Kidney (tissue), 14 donors: ENCODE results near the gene CDYL2. TPM values are rescaled to one million over a fixed set of nuclear protein-coding genes. Genes with fewer than 3 reads are reported as not detected.

Source experiments
- DNase-seq, 5 donors: peaks; one replicate each; pipeline ENCODE4 v3.0.0-alpha.2; 2013 to 2020
- FAIRE-seq: peaks from 2 replicates; lab custom pipeline; 2012; peaks lifted over from hg19 to GRCh38; lab: Jason Lieb, UNC
- H3K27ac ChIP-seq, 2 donors: one replicate each; pipeline ENCODE4 v1.7.0; 2013; ENCODE audit warnings: low read depth in 2 of 2, low read length in 2 of 2, inconsistent platforms in 1 of 2
- H3K27me3 ChIP-seq: one replicate; pipeline ENCODE4 v1.7.1; 2013; ENCODE audit warnings: low read length, inconsistent platforms; ENCODE audit not compliant: control insufficient read depth, insufficient read depth
- H3K36me3 ChIP-seq, 3 donors: one replicate each; pipeline versions ENCODE4 v1.7.0 to v1.7.1; 2013; ENCODE audit warnings: low read length in 3 of 3, control low read depth in 1 of 3, inconsistent platforms in 1 of 3; ENCODE audit not compliant: insufficient read depth in 3 of 3, control insufficient read depth in 2 of 3
- H3K4me1 ChIP-seq, 3 donors: one replicate each; pipeline versions ENCODE4 v1.7.0 to v1.7.1; 2013; ENCODE audit warnings: low read length in 3 of 3, inconsistent platforms in 1 of 3, low read depth in 1 of 3; ENCODE audit not compliant: control insufficient read depth in 2 of 3, insufficient read depth in 2 of 3
- H3K4me3 ChIP-seq, 3 donors: one replicate each; pipeline versions ENCODE4 v1.7.0 to v1.8.1; 2013; ENCODE audit warnings: low read length in 3 of 3, control low read depth in 1 of 3, inconsistent platforms in 1 of 3
- H3K9ac ChIP-seq, 3 donors: one replicate each; pipeline versions ENCODE4 v1.7.0 to v1.7.1; 2013; ENCODE audit warnings: low read length in 3 of 3, control low read depth in 1 of 3, inconsistent platforms in 1 of 3
- H3K9me3 ChIP-seq, 3 donors: one replicate each; pipeline versions ENCODE4 v1.7.0 to v1.7.1; 2013; ENCODE audit warnings: low read length in 3 of 3, control low read depth in 1 of 3, inconsistent platforms in 1 of 3; ENCODE audit not compliant: control insufficient read depth in 2 of 3, insufficient read depth in 1 of 3
- CTCF ChIP-seq: IDR thresholded peaks from 3 replicates; pipeline ENCODE4 v1.5.1; 2012; ENCODE audit warnings: mild to moderate bottlenecking, moderate library complexity, borderline replicate concordance; ENCODE audit not compliant: insufficient read depth; ENCODE audit errors: extremely low read depth
- intact Hi-C: fragments of 100-400 bp; cut with DNase I; formaldehyde crosslinking; loops from one replicate; pipeline ENCODE4 v1.11.1; 2022
- polyA plus RNA-seq: library from polyadenylated mRNA; stranded (reverse); fragments of 350-450 nt; fragmentation: Illumina TruSeq; extraction: RNeasy Lipid Tissue Mini Kit (QIAGEN cat#74804); gene quantifications from one replicate; pipeline ENCODE4 v1.2.3, GENCODE V29; 2014; ENCODE audit warnings: low read depth, low replicate concordance; ENCODE audit not compliant: insufficient read depth
- total RNA-seq: library from RNA; stranded (reverse); fragmentation: NEBNext Ultra II Directional; extraction: Animal tissue kit (Norgen Biotek cat#: 25700); gene quantifications from one replicate; pipeline ENCODE4 v1.2.1, GENCODE V29; 2021
- donor health status: control.
- donor health status: control.
- donor health status: control.
- donor health status: control.
- donor health status: control.
- donor health status: DM: yes; HTN: yes; CAD: no.
- donor health status: Normal renal cell carcinoma (clear cell type).

Gene CDYL2
- total and polyA plus RNA-seq, 2 donors from 2014 or later: 2.6 to 27.3 TPM

GRCh38 chr16:80827007-80827406 is 22.6 kb upstream of the CDYL2 start:
- intact Hi-C loops: no loop called here
- Histone ChIP-seq H3K27ac (no peak overlapping the region), H3K9me3 (no peaks in the 10 kb centered on the region), H3K4me1 (no peaks in the 10 kb centered on the region), H3K36me3 (no peaks in the 10 kb centered on the region), H3K27me3 (no peaks in the 10 kb centered on the region), H3K4me3 (no peak overlapping the region), H3K9ac (no peak overlapping the region)
- no peak for FAIRE-seq
- no peak for TF ChIP-seq CTCF
- DNase-seq: no peak

DNA sequence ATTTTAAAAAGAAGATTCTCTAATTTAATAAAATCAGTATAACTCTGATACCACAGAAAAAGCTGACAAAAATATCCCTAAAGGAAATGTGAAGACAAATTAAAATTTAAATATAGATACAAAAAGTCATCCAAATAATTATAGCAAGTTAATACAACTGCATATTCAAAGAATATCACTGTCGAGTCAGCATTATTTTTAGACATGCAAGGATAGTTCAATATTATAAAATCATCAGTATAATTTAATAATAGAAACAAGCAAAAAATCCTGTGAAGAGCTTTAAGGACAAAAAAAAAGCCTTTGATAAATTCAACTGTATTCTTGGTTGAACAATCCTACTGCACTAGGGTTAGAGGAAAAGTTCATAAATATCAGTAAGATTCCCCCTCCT is 21.0 kb upstream of the CDYL2 start:
- Histone ChIP-seq H3K36me3 (no peaks in the 10 kb centered on the region), H3K9me3 (no peaks in the 10 kb centered on the region), H3K27me3 (no peaks in the 10 kb centered on the region), H3K4me1 (no peaks in the 10 kb centered on the region), H3K27ac (no peak overlapping the region), H3K4me3 (no peak overlapping the region), H3K9ac (no peak overlapping the region)
- no peak for DNase-seq
- intact Hi-C loops: no loop called here
- no peak for TF ChIP-seq CTCF
- FAIRE-seq: no peak

GRCh38 chr16:80824623-80825364 is 20.4 kb upstream of the CDYL2 start:
- Histone ChIP-seq H3K27me3 (no peaks in the 10 kb centered on the region), H3K36me3 (no peaks in the 10 kb centered on the region), H3K9ac (no peak overlapping the region), H3K27ac (no peak overlapping the region), H3K4me1 (no peaks in the 10 kb centered on the region), H3K9me3 (no peaks in the 10 kb centered on the region), H3K4me3 (no peak overlapping the region)
- FAIRE-seq: peak; percentile 89
- intact Hi-C loops: no loop called here
- TF ChIP-seq CTCF: peak; percentile 68
- DNase-seq: peak in 3 of 5 donors; percentile 18 to 71 (median 64)
